ENCODE data around the gene ALCAM. TPM values are rescaled to one million over a fixed set of nuclear protein-coding genes. Genes with fewer than 3 reads are reported as not detected.

ALCAM gene
- total and polyA plus RNA-seq, 2 donors (not counting 3 experiments of a cell fraction or from before 2014, with no cell fraction given), result 46.3 to 118 TPM

DNA sequence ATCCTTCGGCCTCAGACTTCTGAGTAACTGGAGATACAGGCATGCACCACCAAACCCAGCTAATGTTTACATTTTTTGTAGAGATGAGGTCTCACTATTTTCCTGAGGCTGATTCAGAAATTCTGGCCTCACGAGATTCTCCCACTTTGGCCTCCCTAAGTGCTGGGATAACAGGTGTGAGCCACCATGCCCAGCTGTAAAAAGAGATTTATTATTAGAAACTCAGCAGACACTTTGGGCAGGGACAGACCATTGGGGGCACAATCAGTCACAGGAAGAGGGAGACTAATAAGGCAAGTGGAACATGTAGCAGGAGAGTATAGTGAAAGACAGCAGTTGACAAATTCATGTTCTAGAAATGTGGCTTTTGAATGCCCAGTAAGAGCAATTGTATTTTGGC is 252.9 kb downstream of the ALCAM start:
- H3K4me3 ChIP-seq (replicated peaks in 1 of 3; ENCODE audit: insufficient read depth in 1 of 3, low read depth in 1 of 3, low read length in 3 of 3), result no peak overlapping the region
- H3K27ac ChIP-seq (ENCODE audit: insufficient read depth, low read depth, low read length), result no peak overlapping the region
- BruUV-seq (replicated peaks), result no TSS peak
- DNase-seq (ENCODE audit: low read depth, low spot score) (no peak), FAIRE-seq (no peak)
- CTCF ChIA-PET, result no interaction called here
- no peak overlapping the region for H2AFZ ChIP-seq (ENCODE audit: low read depth, low read length)
- no peaks in the 10 kb centered on the region for H3K36me3 ChIP-seq (ENCODE audit: control insufficient read depth in 2 of 2, extremely low read depth in 1 of 2, insufficient read depth in 2 of 2, low read length in 2 of 2)
- dilution Hi-C loops (cut with MboI; ENCODE audit: extremely low pct_ligation_motif_present, low sequenced_read_pairs), result no loop called here
- intact Hi-C loops (cut with micrococcal nuclease), result no loop called here
- no peaks in the 10 kb centered on the region for H3K79me2 ChIP-seq (ENCODE audit: control insufficient read depth, insufficient read depth, low read length)
- H3K4me2 ChIP-seq (ENCODE audit: insufficient read depth, low read length), result no peak overlapping the region
- no peak for TF ChIP-seq EZH2 (IDR thresholded peaks at IDR 0.05; ENCODE audit: borderline replicate concordance, low read depth, low read length, severe bottlenecking)
- no peak for TF ChIP-seq POLR2A (IDR thresholded peaks at IDR 0.05; ENCODE audit: low read depth, low read length)
- TF ChIP-seq, protein P1, sequence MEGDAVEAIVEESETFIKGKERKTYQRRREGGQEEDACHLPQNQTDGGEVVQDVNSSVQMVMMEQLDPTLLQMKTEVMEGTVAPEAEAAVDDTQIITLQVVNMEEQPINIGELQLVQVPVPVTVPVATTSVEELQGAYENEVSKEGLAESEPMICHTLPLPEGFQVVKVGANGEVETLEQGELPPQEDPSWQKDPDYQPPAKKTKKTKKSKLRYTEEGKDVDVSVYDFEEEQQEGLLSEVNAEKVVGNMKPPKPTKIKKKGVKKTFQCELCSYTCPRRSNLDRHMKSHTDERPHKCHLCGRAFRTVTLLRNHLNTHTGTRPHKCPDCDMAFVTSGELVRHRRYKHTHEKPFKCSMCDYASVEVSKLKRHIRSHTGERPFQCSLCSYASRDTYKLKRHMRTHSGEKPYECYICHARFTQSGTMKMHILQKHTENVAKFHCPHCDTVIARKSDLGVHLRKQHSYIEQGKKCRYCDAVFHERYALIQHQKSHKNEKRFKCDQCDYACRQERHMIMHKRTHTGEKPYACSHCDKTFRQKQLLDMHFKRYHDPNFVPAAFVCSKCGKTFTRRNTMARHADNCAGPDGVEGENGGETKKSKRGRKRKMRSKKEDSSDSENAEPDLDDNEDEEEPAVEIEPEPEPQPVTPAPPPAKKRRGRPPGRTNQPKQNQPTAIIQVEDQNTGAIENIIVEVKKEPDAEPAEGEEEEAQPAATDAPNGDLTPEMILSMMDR (IDR thresholded peaks at IDR 0.05; ENCODE audit: extremely low read depth in 1 of 2, insufficient read depth in 1 of 2, low read depth in 1 of 2, low read length in 2 of 2), result no peak
- TF ChIP-seq GATA2 (IDR thresholded peaks at IDR 0.05; ENCODE audit: insufficient read depth, insufficient read length, low read depth, low read length), result no peak
- no peak for TF ChIP-seq FOS (IDR thresholded peaks at IDR 0.05; ENCODE audit: borderline replicate concordance, insufficient read depth, low read length)
- TF ChIP-seq POLR2AphosphoS5 (IDR thresholded peaks at IDR 0.05; ENCODE audit: insufficient read depth, low read depth, low read length), result no peak
- TF ChIP-seq, protein P2, sequence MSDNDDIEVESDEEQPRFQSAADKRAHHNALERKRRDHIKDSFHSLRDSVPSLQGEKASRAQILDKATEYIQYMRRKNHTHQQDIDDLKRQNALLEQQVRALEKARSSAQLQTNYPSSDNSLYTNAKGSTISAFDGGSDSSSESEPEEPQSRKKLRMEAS (IDR thresholded peaks at IDR 0.05; ENCODE audit: insufficient read depth, insufficient read length), result no peak
- no peak for TF ChIP-seq MYC (IDR thresholded peaks at IDR 0.05; ENCODE audit: low read depth, low read length)
- no peak for TF ChIP-seq JUN (IDR thresholded peaks at IDR 0.05; ENCODE audit: borderline replicate concordance, insufficient read depth, insufficient read length, low read depth)
- no peaks in the 10 kb centered on the region for H3K4me1 ChIP-seq (ENCODE audit: control insufficient read depth, extremely low read depth, insufficient read depth, low read length)
- no peaks in the 10 kb centered on the region for H4K20me1 ChIP-seq (replicated peaks; ENCODE audit: control insufficient read depth, extremely low read depth, insufficient read depth, low read length)
- no peaks in the 10 kb centered on the region for H3K9me3 ChIP-seq (replicated peaks; ENCODE audit: control insufficient read depth, insufficient read depth, low read length)
- H3K9ac ChIP-seq (replicated peaks; ENCODE audit: extremely low read depth, insufficient read depth, low read length), result no peak overlapping the region
- POLR2A ChIA-PET, result no interaction called here
- no peaks in the 10 kb centered on the region for H3K27me3 ChIP-seq (ENCODE audit: control insufficient read depth in 2 of 2, insufficient read depth in 2 of 2, low read length in 2 of 2)
- no peaks in the 10 kb centered on the region for H3K9me1 ChIP-seq (replicated peaks; ENCODE audit: control insufficient read depth, extremely low read depth, insufficient read depth, low read length)
